MG63 (cell line): Measurements from ENCODE around the gene IGFBP6. TPM values are rescaled to one million over a fixed set of nuclear protein-coding genes. Genes with fewer than 3 reads are reported as not detected.

Experiments
- total RNA-seq: library from RNA; depleted of rRNA; stranded (reverse); fragments of >200 nt; shearing (Covaris generic); gene quantifications from 2 replicates; pipeline ENCODE4 v1.2.3, GENCODE V29; 2014; ENCODE audit warnings: low replicate concordance; rRNA removed

Gene IGFBP6
- total RNA-seq, 1 experiment from 2014 or later: 66.3 TPM

Other genes with a start within 250 kb of the IGFBP6 start
- gene KRT78, start 248.7 kb upstream of the IGFBP6 start, total RNA-seq: not detected in 2 replicates
- 39.2 and 44.4 TPM in 2 replicates for gene KRT8, start 192.6 kb upstream of the IGFBP6 start, total RNA-seq
- 104 and 136 TPM in 2 replicates for gene KRT18, start 148.5 kb upstream of the IGFBP6 start, total RNA-seq
- gene EIF4B, start 91.2 kb upstream of the IGFBP6 start, total RNA-seq: 684 and 692 TPM in 2 replicates
- 10.8 and 12.4 TPM in 2 replicates for gene TNS2, start 47.6 kb upstream of the IGFBP6 start, total RNA-seq
- 22.1 and 23.9 TPM in 2 replicates for gene SPRYD3, start 18.3 kb upstream of the IGFBP6 start, total RNA-seq
- gene SOAT2, start 5.8 kb downstream of the IGFBP6 start, total RNA-seq: not detected in 2 replicates
- 14.7 and 22.2 TPM in 2 replicates for gene ZNF740, start 83.1 kb downstream of the IGFBP6 start, total RNA-seq
- 1.2 and 7.1 TPM in 2 replicates for gene CSAD, start 83.3 kb downstream of the IGFBP6 start, total RNA-seq
- gene ITGB7, start 109.6 kb downstream of the IGFBP6 start, total RNA-seq: 1.6 TPM in 1 of 2 replicates, not detected in the other
- 30.8 and 40.7 TPM in 2 replicates for gene RARG, start 134.5 kb downstream of the IGFBP6 start, total RNA-seq
- 22.1 and 23.9 TPM in 2 replicates for gene ESPL1, start 170.6 kb downstream of the IGFBP6 start, total RNA-seq
- gene PFDN5, start 197.9 kb downstream of the IGFBP6 start, total RNA-seq: 412 and 629 TPM in 2 replicates
- gene MYG1, start 202.0 kb downstream of the IGFBP6 start, total RNA-seq: 30.8 and 42.8 TPM in 2 replicates
- gene AAAS, start 223.9 kb downstream of the IGFBP6 start, total RNA-seq: 75.6 and 114 TPM in 2 replicates
- gene SP7, start 238.7 kb downstream of the IGFBP6 start, total RNA-seq: not detected in 2 replicates